Measurements from ENCODE around the gene AQP6.
"Not testable (repeated sequence)": the region's sequence is repeated elsewhere in the genome, so short reads cannot be mapped to it uniquely, and the experiment has no call there.

AQP6 gene

DNA sequence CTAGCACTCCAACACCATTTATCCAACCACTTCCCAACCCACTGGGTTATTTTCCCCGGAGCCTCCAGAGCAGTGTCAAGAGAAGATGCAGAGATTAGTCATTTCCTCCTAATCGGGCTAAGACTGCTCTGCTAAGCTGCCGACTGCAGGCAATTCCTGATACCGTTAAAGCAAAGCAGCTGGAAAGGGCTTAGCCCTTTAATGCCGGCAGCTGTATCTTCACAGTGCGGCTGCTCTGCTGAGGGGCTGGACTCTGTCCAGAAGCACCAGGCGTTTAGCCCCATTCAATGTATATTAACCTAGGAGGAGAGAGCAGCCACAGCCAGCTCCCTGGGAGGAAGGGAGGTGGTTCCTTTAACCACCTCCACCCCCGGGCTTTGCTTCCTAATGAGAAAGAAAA, 11.1 kb downstream of the AQP6 start:
- ATAC-seq (ENCODE audit: insufficient read depth, low read depth) (no peak), DNase-seq (no peak)
- Histone ChIP-seq H3K79me2 (ENCODE audit: insufficient read depth, low read length) (no peaks in the 10 kb centered on the region), H3K9me3 (ENCODE audit: insufficient read depth, low read length, severe bottlenecking) (no peaks in the 10 kb centered on the region), H3K4me1 (ENCODE audit: insufficient read depth, low read length) (no peaks in the 10 kb centered on the region), H3K4me2 (ENCODE audit: insufficient read depth, low read length) (no peak overlapping the region), H4K20me1 (ENCODE audit: insufficient read depth, low read length) (0 out of 2 replicates have a peak, but pooled peaks cover 2% of the 10 kb centered on the region), H2AFZ (ENCODE audit: low read depth, low read length) (no peak overlapping the region), H3K9ac (ENCODE audit: low read depth, low read length) (no peak overlapping the region), H3K27ac (ENCODE audit: low read length) (no peak overlapping the region), H3K4me3 (ENCODE audit: low read depth in 1 of 2, low read length in 2 of 2) (no peak overlapping the region), H3K27me3 (ENCODE audit: insufficient read depth, low read length, poor library complexity) (no peaks in the 10 kb centered on the region), H3K36me3 (ENCODE audit: insufficient read depth, low read length) (peaks cover 23% of the 10 kb centered on the region)
- TF ChIP-seq EZH2 (IDR thresholded peaks at IDR 0.05; ENCODE audit: borderline replicate concordance, low read depth, low read length, severe bottlenecking): no peak
- TF ChIP-seq, protein P1, sequence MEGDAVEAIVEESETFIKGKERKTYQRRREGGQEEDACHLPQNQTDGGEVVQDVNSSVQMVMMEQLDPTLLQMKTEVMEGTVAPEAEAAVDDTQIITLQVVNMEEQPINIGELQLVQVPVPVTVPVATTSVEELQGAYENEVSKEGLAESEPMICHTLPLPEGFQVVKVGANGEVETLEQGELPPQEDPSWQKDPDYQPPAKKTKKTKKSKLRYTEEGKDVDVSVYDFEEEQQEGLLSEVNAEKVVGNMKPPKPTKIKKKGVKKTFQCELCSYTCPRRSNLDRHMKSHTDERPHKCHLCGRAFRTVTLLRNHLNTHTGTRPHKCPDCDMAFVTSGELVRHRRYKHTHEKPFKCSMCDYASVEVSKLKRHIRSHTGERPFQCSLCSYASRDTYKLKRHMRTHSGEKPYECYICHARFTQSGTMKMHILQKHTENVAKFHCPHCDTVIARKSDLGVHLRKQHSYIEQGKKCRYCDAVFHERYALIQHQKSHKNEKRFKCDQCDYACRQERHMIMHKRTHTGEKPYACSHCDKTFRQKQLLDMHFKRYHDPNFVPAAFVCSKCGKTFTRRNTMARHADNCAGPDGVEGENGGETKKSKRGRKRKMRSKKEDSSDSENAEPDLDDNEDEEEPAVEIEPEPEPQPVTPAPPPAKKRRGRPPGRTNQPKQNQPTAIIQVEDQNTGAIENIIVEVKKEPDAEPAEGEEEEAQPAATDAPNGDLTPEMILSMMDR (IDR thresholded peaks at IDR 0.05; ENCODE audit: borderline replicate concordance, extremely low read depth, low read length, poor library complexity, severe bottlenecking): no peak

DNA sequence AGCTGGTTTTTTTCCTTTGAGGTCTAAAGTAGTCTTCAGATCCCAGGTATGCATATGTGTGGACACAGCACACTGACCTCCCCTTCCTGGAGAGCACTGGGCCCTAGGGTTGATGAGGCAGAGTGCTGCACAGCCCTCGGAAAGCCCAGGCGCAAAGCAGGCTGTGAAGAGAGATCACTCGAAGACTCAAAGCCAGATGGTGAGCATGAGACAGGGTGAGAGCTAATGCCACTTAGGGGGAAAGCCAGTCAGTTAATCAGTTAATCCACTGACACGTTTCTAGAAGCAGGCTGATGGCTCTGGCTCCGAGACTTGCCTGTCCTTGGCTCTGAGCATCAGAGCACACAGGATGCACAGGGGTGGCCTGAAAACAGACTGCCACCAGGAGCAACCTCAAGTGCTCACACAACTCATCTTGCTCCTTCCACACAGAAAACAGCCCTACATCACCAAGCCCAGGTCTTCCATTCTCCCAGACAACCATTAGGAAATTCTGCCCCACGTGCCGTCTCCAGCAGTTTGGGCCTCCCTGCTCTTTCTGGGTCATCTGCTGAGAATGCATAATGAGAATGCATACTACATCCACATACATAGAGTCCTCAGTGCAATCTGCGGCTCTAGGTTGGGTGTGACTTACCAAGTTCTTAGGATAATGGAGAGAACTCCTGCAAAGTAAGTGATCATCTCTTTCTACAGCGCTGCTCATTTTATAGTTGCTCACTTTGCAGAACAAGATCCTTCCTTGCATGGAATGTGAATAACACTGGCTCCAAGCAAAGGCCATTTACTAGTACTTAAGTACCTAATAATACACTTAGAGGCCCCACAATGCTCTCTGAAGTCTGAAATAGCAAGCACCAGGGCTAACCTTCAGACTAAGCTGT, 12.0 kb downstream of the AQP6 start:
- DNase-seq: no peak
- TF ChIP-seq, protein P1 (IDR thresholded peaks at IDR 0.05; ENCODE audit: borderline replicate concordance, extremely low read depth, low read length, poor library complexity, severe bottlenecking): no peak
- no peak for TF ChIP-seq EZH2 (IDR thresholded peaks at IDR 0.05; ENCODE audit: borderline replicate concordance, low read depth, low read length, severe bottlenecking)
- H3K4me3 ChIP-seq (ENCODE audit: low read depth in 1 of 2, low read length in 2 of 2): no peak overlapping the region
- H3K4me2 ChIP-seq (ENCODE audit: insufficient read depth, low read length): no peak overlapping the region
- H3K27me3 ChIP-seq (ENCODE audit: insufficient read depth, low read length, poor library complexity): no peaks in the 10 kb centered on the region
- no peaks in the 10 kb centered on the region for H3K4me1 ChIP-seq (ENCODE audit: insufficient read depth, low read length)
- H3K36me3 ChIP-seq (ENCODE audit: insufficient read depth, low read length): peaks cover 31% of the 10 kb centered on the region
- no peaks in the 10 kb centered on the region for H3K9me3 ChIP-seq (ENCODE audit: insufficient read depth, low read length, severe bottlenecking)
- no peak for ATAC-seq (ENCODE audit: insufficient read depth, low read depth)
- H2AFZ ChIP-seq (ENCODE audit: low read depth, low read length): no peak overlapping the region
- 0 out of 2 replicates have a peak, but pooled peaks cover 2% of the 10 kb centered on the region for H4K20me1 ChIP-seq (ENCODE audit: insufficient read depth, low read length)
- no peak overlapping the region for H3K9ac ChIP-seq (ENCODE audit: low read depth, low read length)
- H3K79me2 ChIP-seq (ENCODE audit: insufficient read depth, low read length): no peaks in the 10 kb centered on the region
- no peak overlapping the region for H3K27ac ChIP-seq (ENCODE audit: low read length)

DNA sequence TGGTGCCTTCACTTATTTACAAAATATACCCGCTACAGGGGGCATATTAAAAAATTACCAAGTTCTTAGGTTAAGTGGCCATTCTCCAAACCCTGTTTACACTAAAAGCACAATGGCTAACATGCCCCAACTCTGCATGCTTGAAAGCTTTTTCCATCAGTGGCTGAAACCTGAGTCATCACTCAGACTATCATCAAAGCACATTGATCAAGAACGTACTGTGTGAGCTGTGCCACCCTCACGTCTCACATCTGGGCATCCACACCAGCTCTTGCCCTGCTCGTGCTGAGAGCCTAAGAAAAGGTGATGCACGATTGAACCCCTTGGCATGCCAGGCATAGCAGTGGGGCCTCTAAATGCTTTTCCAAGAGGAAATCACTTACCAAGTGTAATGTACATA, 13.2 kb downstream of the AQP6 start:
- Histone ChIP-seq H3K9me3 (ENCODE audit: insufficient read depth, low read length, severe bottlenecking) (no peaks in the 10 kb centered on the region), H3K4me2 (ENCODE audit: insufficient read depth, low read length) (no peak overlapping the region), H3K79me2 (ENCODE audit: insufficient read depth, low read length) (no peaks in the 10 kb centered on the region), H3K4me1 (ENCODE audit: insufficient read depth, low read length) (no peaks in the 10 kb centered on the region), H3K27ac (ENCODE audit: low read length) (no peak overlapping the region), H4K20me1 (ENCODE audit: insufficient read depth, low read length) (0 out of 2 replicates have a peak, but pooled peaks cover 2% of the 10 kb centered on the region), H3K36me3 (ENCODE audit: insufficient read depth, low read length) (peaks cover 44% of the 10 kb centered on the region), H3K9ac (ENCODE audit: low read depth, low read length) (no peak overlapping the region), H2AFZ (ENCODE audit: low read depth, low read length) (no peak overlapping the region), H3K27me3 (ENCODE audit: insufficient read depth, low read length, poor library complexity) (no peaks in the 10 kb centered on the region), H3K4me3 (ENCODE audit: low read depth in 1 of 2, low read length in 2 of 2) (no peak overlapping the region)
- TF ChIP-seq, protein P1 (IDR thresholded peaks at IDR 0.05; ENCODE audit: borderline replicate concordance, extremely low read depth, low read length, poor library complexity, severe bottlenecking): no peak
- no peak for TF ChIP-seq EZH2 (IDR thresholded peaks at IDR 0.05; ENCODE audit: borderline replicate concordance, low read depth, low read length, severe bottlenecking)
- ATAC-seq (ENCODE audit: insufficient read depth, low read depth) (no peak), DNase-seq (no peak)

DNA sequence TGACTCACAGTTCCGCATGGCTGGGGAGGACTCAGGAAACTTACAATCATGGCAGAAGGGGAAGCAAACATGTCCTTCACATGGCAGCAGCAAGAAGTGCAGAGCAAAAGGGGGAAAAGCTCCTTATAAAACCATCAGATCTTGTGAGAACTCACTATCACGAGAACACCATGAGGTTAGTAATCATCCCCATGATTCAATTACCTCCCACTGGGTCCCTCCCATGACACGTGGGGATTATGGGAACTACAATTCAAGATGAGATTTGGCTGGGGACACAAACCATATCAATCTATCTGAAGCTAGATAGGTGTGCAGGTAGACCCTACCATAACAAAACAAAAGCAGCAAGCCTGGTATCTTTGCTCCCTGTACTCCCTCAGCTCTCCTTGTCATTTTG, 13.7 kb downstream of the AQP6 start:
- H3K79me2 ChIP-seq (ENCODE audit: insufficient read depth, low read length); H3K4me1 ChIP-seq (ENCODE audit: insufficient read depth, low read length); H4K20me1 ChIP-seq (ENCODE audit: insufficient read depth, low read length); ATAC-seq (ENCODE audit: insufficient read depth, low read depth); H3K27ac ChIP-seq (ENCODE audit: low read length); H3K9ac ChIP-seq (ENCODE audit: low read depth, low read length); H2AFZ ChIP-seq (ENCODE audit: low read depth, low read length); DNase-seq; H3K27me3 ChIP-seq (ENCODE audit: insufficient read depth, low read length, poor library complexity); H3K4me3 ChIP-seq (ENCODE audit: low read depth in 1 of 2, low read length in 2 of 2); H3K9me3 ChIP-seq (ENCODE audit: insufficient read depth, low read length, severe bottlenecking); H3K4me2 ChIP-seq (ENCODE audit: insufficient read depth, low read length): not testable (repeated sequence)
- H3K36me3 ChIP-seq (ENCODE audit: insufficient read depth, low read length): peaks cover 47% of the 10 kb centered on the region
